Hematopoietic multipotent progenitor cell treated with erythropoietin and hydrocortisone succinate and interleukin-3 and kit ligand, for 8 days (in vitro differentiated cells): ENCODE results near the gene MAP4K3.
A peak's percentile ranks its signal among the peaks of the same experiment; 100 is the strongest.

Experiments
- DNase-seq: peaks from one replicate; pipeline ENCODE4 v3.0.0-alpha.2; 2015

MAP4K3 gene

DNA sequence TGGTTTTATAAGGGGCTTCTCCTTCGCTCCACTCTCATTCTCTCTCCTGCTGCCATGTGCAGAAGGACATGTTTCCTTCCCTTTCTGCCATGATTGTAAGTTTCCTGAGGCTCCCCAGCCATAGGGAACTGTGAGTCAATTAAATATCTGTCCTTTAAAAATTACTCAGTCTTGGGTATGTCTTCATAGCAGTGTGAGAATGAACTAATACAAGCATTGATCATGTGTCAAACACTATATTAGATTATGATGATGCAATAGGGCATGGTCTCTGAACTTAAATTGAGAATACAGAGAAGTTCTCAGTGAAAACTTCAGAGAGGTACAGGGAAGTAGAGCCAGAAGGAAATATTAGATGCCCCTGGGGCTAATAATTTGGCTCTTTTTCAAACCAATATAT is 5.9 kb upstream of the MAP4K3 start:
- DNase-seq = no peak

DNA sequence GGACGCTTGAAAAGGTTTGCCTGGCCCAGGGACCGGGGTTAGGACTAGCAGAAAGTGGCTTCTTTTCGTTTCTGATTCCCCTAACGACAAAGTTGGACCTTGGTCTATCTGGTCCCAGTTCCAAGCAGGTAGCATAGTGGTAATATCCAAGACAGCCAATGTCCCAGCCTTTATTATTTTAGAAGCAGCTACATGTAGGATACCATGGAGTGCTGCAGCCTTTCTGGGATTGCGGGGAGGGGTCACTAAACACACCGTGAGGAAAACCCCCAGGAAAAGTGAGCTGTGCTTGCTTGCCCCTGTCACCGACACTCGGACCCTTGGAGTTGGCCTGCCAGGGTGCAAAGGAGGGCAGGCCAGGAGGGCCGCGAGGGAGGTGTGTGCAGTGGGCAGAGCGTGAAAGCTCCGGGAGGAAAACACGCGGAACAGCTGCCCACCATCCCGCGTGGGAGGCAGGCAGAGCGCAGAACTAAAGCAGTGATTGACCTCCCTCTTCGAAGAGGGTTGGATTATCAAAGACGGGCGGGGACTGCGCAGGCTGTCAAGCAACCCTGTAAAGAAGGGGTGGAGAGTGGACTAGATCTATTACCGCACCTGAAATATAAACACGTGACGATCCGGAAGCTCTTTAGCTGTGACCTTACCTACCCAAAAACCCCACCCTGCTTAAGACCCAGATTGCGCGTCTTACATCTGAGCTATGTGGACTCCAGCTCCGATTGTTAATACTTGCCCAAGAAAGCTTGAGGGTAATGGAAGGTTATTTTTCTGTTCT is 624 bp upstream of the MAP4K3 start:
- DNase-seq = peak; percentile 29

DNA sequence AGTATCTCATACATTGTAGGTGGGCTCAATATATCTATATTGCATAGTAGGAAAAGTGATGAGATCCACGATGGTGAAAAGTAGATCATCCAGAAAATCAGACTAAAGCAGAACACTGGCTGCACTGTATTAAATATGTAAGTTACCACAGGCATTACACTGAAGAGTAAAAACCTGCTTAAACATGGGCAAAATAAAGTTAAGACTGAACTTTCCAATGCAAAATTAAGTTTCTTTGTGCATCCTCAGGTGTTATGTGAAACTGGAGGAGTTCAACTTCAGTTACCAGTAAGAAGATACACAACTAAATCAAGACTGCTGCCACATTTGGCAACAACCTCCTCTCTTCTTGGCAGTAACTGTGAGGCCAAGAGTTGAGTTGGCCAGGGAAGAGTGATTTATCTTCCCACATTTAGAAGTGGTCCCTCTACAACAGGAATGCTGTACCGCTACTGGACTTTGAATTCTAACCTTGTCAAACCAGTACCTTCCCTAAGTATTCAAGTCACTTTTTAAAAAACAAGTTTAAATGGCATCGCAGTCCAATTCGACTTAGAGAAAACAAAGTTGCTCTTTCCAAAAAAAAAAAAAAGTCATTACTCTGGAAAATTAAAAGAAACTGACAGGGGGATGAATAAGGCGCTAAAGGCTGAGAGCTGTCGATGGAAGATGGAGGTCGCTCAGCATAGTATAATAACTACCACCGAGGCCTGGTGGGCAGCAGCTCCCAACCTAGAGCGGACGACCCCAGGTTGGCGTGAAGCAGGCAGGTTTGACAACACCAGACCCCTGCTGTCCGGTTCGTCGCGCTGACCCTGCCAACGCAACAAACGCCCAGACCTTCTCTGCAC is 1.1 kb downstream of the MAP4K3 start:
- DNase-seq = no peak

DNA sequence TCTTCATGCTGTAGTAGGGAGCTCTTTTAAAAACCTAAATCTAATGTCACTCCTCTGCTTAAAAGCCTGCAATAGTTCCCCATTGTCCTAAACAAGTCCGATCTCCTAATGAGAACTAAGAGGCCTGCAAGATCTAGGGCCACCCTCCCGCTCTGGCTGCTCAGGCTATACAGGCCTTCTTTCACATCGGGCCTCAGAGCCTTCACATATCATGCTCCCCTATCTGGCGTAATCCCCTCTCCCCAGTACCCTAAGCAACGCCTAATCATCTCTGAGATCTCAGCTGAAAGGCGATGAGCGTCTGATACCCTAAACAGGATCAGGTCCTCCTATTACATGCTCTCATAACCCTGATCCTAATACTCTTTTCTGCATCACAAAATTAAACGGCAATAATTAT is 1.9 kb downstream of the MAP4K3 start:
- no peak for DNase-seq

DNA sequence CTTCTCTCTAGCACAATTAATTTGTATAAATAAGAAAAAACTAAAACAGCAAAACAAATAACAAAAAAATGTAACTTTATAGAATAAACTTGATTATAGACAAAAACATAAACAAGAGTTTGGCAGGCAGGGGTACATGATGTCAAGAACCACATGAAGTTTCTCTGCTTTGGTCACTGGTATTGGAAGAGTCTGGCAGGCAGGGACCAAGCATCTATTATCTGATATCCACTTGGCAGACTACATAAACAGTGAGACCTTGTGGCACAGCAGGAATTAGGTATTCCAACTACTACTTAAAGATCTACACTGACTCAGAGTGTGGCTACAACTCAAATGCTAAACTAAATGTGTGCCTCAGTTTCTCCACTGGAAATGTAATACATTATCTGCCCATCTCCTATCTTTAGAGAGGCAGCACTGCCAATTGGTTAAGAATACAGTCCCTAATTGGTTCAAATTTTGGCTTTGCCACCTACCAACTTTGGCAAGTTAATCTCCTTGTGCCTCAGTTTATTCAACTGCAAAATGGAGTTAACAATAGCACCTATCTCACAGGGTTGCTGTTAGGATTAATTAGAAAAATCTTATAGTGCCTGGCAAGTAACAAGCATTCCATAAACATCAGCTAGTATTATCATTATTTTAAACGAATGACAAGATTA is 2.7 kb downstream of the MAP4K3 start:
- peak; percentile 52 for DNase-seq

DNA sequence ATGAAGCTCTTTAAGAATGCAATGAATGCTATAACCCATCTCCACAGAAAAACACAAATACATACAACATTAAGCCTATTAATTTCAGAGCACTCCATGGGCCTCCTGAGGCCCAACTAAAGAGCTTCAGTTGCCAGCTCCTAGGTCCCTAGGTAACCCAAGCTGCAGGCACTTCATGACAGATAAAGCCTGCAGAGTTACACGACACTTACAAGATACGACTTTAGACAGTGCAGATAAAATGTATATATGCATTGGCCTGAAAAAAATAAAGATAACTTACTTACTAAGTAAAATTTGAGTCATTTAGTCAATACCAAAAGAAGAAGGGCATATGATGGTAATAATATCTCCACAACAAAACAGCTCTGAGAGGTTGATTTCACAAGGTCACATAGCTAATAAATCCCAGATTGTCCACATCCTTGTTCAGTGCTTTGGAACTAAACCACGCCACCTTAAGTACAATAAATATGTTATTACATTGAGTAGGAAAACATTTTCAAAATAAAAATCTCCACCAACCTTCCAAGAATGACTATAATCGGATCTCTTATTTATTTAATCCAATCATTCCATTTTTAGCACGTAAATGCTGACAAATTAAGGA is 3.4 kb downstream of the MAP4K3 start:
- DNase-seq = peak; percentile 72

DNA sequence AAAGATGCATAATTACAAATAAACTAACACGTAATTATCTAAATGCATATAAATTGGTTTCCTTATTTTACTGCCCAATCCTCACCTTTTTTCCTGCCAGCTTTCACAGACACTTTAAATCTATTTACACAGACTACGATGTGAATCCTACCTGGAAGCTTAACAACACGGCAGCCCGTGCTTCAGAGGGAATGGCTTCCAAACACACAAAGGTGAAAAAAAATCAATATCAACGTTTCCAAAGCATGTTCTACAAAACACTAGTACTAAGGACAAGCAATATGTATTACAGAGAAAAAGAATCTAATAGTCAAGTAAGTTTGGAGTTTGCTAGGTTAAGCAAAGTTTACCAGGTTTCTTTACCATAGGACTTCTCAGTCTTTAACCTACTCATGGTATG is 4.4 kb downstream of the MAP4K3 start:
- no peak for DNase-seq

DNA sequence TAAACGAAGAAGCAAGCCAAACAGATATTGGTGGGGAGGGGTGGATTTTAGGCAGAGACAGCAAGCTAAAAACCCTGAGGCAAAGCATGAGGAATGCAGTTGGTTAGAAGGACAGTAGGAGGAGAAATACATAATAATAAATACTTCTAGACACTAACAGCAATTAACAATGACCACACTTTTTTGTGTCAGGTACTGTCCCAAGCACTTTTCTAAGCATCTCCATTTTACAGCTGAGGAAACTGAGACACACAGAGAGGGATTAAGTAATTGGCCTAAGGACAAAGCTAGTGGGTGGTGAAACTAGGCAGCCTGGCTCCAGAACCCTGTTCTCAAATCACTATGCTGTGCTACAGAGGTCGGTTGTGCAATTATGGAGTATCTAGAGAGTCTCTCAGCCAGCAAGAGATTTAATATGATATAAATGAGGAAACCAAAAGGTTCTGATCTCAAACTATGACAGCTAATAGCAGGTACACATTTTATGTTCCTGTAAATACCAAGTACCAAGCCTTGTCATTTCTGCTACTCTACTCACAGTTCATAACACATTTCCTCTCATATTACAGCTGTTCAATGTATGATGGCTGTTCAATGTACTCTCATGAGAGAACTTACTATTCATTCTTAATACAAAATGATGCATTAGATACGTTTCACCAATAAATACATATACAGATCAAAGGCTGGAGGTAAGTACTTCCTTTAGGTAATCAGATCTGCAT is 5.3 kb downstream of the MAP4K3 start:
- no peak for DNase-seq

DNA sequence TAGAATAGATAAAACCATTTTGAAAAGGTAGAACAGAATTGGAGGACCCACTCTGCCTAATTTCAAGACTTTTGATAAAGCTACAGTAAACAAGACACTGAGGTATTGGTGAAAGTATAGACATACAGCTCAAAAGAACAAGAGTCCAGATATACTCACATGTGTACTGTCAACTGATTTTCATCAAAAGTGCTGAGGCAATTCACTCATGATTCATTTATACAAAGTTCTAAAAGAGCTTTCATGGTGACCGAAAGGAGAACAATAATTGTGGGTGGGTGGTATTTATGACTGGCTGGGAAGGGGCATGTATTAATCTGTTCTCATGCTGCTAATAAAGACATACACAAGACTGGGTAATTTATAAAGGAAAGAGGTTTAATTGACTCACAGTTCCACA is 7.3 kb downstream of the MAP4K3 start:
- no peak for DNase-seq

DNA sequence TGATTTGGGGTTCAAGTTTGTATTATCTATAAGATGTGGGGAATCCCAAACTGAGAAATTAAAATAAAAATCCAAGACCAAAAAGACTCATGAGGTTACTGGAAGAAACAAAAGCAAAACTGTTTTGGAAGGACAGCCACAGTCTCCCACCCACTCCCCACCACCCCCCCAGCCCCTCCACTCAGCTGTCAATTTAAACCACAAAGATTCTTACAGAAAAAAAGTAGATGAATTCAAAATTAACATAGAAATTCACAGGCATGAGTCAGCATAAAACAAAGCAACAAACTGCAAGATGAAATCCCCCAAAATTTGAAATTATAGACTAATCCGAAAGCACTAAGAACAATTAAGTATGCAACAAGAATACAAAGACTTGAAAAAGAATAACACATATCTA is 12.1 kb downstream of the MAP4K3 start:
- DNase-seq = no peak

DNA sequence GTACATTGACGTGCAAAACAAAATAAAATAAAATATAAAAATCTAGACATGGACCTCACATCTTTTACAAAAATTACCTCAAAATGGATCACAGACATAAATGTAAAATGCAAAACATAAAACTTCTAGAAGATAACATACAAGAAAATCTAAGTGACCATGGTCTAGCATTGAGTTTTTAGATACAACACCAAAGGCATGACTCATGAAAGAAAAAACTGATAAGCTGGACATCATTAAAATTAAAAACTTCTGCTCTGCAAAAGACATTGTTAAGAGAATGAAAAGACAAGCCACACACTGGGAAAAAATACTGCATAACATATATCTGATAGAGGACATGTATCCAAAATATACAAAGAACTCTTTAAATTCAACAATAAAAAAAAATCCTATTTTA is 14.4 kb downstream of the MAP4K3 start:
- no peak for DNase-seq

DNA sequence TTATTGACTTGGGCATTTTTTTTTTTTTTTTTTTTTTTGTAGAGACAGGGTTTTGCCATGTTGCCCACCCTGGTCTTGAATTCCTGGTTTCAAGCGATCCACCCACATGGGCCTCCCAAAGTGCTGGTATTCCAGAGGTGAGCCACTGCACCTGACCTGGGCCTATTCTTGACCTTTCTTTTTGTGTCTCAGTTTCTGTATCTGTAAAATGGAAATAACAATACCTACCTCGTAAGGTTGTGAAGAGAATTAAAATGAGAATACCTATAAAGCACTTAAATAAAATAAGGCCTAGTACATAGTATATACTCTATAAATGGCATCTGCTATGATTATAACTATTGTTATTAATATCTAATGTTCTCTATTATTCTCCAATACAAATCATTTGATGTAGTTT is 15.7 kb downstream of the MAP4K3 start:
- DNase-seq = no peak

DNA sequence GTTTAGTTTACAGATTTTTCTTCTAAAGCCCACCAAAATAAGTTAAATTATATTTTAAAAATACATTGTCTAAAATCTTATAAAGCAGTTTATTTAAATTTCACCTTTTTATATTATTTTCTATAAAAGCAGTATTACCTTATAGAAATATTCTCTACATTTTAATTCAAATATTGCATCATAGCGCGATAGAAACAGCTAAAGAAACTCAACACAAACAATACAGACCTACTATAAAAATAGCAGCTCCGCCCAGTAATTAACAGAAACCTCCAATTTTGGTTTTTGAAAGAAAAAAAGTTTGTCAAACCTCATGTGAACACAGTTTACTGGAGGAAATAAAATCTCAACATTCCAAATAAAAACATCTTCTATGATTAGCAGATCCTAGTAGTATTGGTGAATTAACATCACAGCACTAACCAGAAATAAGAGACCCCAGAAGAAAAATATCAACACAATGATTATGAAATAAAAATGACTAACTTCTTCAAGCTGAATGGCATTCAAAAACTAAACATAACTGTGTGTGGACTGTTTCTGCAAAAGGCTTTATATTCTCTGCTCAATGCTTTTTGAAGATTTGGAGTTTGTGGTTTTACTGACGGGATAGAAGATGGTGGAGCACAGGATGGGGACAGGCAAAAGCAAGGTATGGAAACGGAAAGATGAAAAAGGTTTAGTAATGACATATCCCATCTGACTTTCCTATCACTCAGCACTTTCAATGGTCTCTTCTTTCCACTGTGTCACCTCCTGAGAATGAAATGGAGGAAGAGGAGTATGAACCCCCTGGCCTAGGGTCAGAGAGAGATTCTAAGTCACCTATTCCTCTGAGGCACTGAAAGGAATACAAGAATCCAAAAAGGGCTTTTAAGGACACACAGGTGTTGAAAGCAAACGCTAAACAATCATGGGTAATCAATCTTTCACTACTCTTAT is 17.5 kb downstream of the MAP4K3 start:
- no peak for DNase-seq

DNA sequence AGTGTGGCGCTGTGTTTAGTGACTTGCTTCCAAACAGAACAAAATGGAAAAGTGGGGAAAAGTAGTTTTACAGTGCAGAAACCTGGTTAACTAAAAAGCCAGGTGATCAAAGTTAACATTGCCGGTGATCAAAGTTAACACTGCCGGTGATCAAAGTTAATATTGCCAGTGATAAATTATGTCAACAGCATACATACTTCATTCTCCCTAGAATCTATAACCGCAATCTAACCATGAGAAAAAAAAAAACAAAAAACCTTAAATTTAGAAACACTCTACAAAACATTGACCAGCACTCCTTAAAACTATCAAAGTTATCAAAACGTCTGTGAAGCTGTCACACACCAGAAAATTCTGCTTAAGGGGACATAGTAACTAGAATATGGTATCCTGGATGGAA is 18.6 kb downstream of the MAP4K3 start:
- no peak for DNase-seq

DNA sequence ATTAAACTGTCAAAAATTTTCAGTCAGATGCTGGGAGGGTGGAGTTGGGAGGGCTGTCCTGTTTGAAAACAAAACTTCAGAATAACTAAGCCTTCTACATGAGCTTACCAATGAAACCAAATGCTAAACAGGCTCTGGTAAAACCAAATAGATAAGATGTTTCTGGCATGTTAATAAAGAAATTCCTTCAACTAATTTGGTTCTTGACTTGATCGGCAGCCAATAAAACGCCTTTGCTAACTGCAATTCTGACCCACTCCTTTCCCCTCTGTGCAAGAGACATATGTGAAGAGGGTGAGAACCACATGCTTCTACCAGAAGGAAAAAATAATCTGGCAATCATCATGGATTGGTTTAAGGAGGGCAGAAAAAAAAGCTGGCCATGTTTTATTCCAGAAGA is 20.9 kb downstream of the MAP4K3 start:
- DNase-seq = no peak

DNA sequence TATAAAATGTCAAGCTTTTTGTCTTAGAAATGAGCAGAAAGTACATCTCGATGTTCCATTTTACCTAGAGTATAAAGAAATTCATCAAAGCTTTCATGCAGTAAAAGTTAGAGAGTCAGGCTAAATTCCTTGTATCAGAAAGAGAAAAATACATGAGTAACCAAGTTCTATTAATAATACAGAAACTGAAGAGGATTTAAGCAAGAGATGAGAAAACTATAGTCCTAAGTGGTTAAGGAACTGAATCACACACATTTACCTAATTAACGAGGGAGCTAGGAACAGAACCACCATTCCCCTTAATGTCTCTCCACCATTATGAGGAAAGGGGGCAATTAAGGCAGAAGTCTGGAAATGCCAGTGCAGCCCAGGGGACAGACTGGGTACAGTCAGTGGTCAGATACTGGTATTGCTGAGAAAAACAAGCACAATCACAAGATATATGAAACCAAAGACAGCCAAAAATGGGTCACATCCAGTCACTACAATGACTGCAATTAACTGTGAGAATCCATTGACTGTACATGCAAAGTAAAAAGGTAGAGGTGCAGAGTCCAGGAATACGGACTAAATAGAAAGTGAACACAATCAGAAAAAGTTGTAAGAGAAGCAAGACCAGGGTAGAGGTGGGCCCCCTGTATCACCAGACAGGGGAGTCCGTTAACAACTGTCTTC is 23.9 kb downstream of the MAP4K3 start:
- DNase-seq = no peak

DNA sequence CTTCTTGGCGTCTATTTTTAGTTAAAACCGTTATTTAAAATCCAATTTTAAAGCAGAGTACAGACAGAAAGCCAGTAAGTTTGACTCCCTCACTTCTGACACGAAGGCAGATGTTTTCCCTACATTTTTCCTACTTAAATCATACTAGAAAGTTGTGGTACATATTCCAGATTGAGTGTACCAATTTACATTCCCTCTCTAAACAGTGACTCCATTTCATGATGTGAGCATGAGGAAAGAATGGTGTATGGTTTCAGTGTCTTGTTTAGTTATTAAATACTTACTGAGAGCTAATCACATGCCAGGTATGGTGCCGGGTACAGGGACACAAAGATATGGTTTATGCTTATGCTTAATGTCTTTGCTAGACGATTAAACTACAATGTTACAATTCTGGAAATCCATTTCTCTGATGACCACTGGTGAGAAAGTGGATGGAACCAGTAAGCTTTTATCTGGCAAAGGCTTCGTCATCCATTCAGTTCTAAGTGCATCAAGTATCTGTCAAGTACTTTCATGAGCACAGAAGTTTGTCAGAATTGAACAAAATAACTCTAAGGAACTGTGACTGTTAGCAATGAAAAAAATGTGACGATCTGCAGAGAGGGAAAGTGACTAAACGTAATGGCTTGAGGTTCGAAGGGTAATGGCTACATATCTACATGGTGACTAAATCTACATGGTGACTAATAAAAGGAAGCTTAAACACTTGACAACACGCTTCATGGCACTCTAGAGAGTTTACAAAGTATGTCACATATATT is 25.7 kb downstream of the MAP4K3 start:
- no peak for DNase-seq

DNA sequence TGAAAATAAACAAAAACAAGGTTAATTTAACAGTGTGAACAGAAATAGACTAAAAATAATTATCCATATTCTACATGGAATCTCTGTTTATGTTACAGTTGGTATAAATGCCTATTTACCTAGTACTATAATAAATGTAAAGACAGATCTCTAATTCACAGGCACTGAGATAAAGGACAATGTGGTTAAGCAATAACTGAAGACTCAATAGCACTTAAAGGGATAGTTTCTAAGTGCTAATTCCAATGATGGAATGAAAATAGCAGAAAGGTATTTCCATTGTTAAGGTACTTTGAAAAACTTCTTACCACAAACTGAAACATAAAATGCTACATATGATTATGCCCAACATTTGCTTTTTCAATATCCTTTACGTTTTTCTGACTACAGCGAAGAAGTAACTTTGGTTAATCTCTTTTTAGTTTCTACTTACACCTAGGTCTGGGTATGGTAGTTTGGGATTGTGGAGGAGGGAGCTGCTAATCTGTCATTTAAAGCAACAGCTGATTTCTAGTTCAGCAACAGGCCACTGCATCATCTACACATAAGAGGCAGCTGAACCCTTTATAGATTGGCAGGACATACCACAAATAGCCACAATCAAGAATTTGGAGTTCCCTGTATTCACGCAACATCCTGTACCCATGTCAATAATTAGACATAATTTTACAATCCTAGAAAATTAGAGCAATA is 27.2 kb downstream of the MAP4K3 start:
- no peak for DNase-seq

DNA sequence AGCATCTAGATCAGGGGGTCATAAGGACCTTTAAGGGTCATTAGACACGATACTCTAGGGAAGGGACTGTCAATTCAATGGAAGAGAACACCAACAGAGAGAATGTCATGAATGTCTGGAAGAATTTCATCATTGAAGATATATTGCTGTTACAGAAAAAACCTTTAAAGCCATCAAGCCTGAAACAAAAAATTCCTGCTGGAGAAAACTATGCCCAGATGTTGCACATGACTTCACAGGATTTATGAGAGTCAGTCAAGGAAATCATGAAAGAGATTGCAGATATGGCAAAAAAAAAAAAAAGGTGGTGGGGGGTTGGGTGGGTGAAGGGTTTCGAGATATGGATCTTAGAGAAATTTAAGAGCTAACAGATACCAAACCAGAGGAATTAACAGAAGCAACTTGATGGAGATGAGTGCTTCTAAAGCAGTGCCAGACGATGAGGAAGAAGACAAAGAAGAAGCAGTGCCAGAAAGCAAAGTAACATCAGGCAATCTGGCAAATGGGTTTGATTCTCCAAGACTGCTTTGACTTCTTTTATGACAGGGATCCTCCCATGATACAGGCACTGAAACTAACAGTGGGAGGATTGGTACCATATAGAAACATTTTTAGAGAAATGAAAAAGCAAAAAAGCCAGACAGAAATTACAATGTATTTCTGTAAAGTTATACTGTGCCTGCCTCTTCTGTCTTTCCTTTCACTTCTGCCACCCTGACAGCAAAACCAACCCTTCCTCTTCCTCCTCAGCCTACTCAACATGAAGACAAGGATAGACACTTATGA is 28.5 kb downstream of the MAP4K3 start:
- DNase-seq = no peak
